ENCODE measurements around the gene SVIL. TPM values are rescaled to one million over a fixed set of nuclear protein-coding genes. Genes with fewer than 3 reads are reported as not detected.

SVIL gene
- total RNA-seq, 1 donor from 2014 or later = 72.1 TPM

GRCh38 chr10:29648114-29648982 lies 13.6 kb upstream of the SVIL start:
- TF ChIP-seq CTCF (IDR thresholded peaks at IDR 0.05; ENCODE audit: insufficient read depth, low read length, poor library complexity, severe bottlenecking) = no peak

DNA sequence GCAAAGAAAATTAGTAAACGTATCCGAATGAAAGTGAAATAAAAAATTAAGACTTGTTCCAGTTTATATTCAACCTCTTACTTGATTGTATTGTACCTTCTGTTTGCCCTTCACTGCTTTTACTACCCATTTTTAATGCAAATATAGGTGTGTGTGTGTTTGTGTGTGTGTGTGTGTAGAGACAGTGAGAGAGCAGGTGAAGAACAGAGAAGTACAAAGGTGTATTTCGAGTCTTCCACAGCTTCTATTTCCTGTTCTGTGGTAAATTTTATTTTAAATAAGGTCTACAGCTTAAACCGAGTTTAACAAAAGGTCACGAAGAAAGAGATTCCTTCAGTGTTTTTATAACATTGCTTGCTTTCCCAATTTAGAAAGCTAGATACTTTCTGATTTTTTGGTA lies 12.7 kb upstream of the SVIL start:
- no peak for TF ChIP-seq CTCF (IDR thresholded peaks at IDR 0.05; ENCODE audit: insufficient read depth, low read length, poor library complexity, severe bottlenecking)
- Histone ChIP-seq H3K36me3 (ENCODE audit: control insufficient read depth, insufficient read depth, low read length) (peaks cover 1% of the 10 kb centered on the region), H3K4me3 (ENCODE audit: low read depth, low read length) (no peak overlapping the region), H3K27me3 (ENCODE audit: control insufficient read depth, insufficient read depth, low read length) (no peaks in the 10 kb centered on the region)
- DNase-seq (ENCODE audit: low read depth) = no peak

More at GRCh38 chr10:29648114-29648982, 13.6 kb upstream of the SVIL start:
- Histone ChIP-seq H3K27me3 (ENCODE audit: control insufficient read depth, insufficient read depth, low read length) (no peaks in the 10 kb centered on the region), H3K4me3 (ENCODE audit: low read depth, low read length) (no peak overlapping the region), H3K36me3 (ENCODE audit: control insufficient read depth, insufficient read depth, low read length) (peaks cover 1% of the 10 kb centered on the region)
- DNase-seq (ENCODE audit: low read depth) = no peak

DNA sequence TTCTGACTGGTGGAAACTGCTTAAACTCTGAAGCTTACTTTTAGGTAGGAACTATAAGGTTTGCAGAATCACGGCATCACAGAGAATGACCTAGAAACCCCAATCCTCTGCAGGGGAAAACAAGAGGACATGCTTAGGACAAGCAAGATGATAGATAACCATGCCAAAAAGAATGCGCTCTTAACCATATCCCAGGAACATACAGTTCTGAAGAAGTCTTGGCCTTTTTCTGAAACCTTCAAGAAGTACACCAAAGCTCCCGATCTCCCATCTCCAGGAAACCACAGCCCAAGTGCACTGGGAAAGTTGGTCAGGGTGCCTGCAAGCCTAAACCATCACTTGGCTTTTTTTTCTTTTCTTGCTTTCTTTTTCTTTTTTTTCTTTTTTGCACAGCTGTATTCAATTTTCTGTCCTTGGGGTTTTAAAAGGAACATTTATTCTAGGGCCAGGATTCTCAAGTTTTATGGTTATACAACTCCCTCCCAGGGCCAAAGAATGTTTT lies 12.2 kb upstream of the SVIL start:
- Histone ChIP-seq H3K4me3 (ENCODE audit: low read depth, low read length) (no peak overlapping the region), H3K27me3 (ENCODE audit: control insufficient read depth, insufficient read depth, low read length) (no peaks in the 10 kb centered on the region), H3K36me3 (ENCODE audit: control insufficient read depth, insufficient read depth, low read length) (peaks cover 1% of the 10 kb centered on the region)
- no peak for TF ChIP-seq CTCF (IDR thresholded peaks at IDR 0.05; ENCODE audit: insufficient read depth, low read length, poor library complexity, severe bottlenecking)
- DNase-seq (ENCODE audit: low read depth) = no peak

GRCh38 chr10:29646238-29646902 lies 11.6 kb upstream of the SVIL start:
- H3K4me3 ChIP-seq (ENCODE audit: low read depth, low read length) = no peak overlapping the region
- DNase-seq (ENCODE audit: low read depth) = no peak
- no peaks in the 10 kb centered on the region for H3K27me3 ChIP-seq (ENCODE audit: control insufficient read depth, insufficient read depth, low read length)
- peaks cover 1% of the 10 kb centered on the region for H3K36me3 ChIP-seq (ENCODE audit: control insufficient read depth, insufficient read depth, low read length)
- TF ChIP-seq CTCF (IDR thresholded peaks at IDR 0.05; ENCODE audit: insufficient read depth, low read length, poor library complexity, severe bottlenecking) = no peak

DNA sequence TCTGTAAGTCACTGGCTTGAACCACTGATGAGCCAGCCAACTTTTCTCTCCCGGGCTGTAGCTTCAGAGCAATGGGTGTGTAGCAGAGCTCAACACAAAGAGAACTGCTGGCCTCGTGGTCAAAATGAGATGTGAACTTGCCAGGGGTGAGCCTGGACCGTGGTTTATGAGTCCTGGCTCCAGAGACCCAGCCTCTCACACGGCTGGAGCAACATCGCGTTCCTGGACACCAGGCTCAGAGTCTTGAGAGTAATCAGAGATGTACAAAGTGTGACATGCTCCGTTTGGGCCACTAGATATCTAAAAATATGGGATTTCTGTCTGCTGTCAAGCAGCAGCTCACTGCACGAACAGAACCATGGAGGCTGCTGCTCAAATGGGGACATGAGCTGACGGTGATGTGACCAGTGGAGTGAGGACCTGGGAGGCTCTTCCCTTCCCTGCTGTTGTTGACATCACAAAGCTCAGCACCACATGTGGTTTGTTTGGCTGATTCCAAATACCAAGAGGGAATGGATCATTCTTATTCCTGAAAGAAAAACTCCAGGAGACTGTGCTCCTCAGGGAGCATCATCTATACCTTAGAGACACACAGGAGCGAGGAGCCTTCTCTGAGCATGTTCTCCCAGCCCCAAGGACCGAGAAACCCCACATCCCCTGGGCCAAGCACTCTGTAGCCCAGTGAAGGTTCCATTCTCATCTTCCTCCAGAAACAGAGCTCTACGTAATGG lies 9.2 kb upstream of the SVIL start:
- peaks cover 1% of the 10 kb centered on the region for H3K36me3 ChIP-seq (ENCODE audit: control insufficient read depth, insufficient read depth, low read length)
- no peak overlapping the region for H3K4me3 ChIP-seq (ENCODE audit: low read depth, low read length)
- H3K27me3 ChIP-seq (ENCODE audit: control insufficient read depth, insufficient read depth, low read length) = no peaks in the 10 kb centered on the region
- DNase-seq (ENCODE audit: low read depth) = no peak
- TF ChIP-seq CTCF (IDR thresholded peaks at IDR 0.05; ENCODE audit: insufficient read depth, low read length, poor library complexity, severe bottlenecking) = no peak
